ENCODE data around the gene CNTNAP2.

CNTNAP2 gene

GRCh38 chr7:146636033-146636356 lies 519.4 kb downstream of the CNTNAP2 start:
- no peak for DNase-seq

- DNase-seq, result no peak
Measured at GRCh38 chr7:146636581-146636980, 520.0 kb downstream of the CNTNAP2 start.

- no peak for DNase-seq
Measured at GRCh38 chr7:146639291-146639690, 522.7 kb downstream of the CNTNAP2 start.

- no peak for DNase-seq
Measured at GRCh38 chr7:146641491-146641890, 524.9 kb downstream of the CNTNAP2 start.

GRCh38 chr7:146645383-146645976 lies 528.9 kb downstream of the CNTNAP2 start:
- DNase-seq, result no peak

- no peak for DNase-seq
Measured at GRCh38 chr7:146647445-146647844, 530.8 kb downstream of the CNTNAP2 start.

GRCh38 chr7:146652176-146652575 lies 535.6 kb downstream of the CNTNAP2 start:
- no peak for DNase-seq

- no peak for DNase-seq
Measured at GRCh38 chr7:146654048-146654447, 537.4 kb downstream of the CNTNAP2 start.

GRCh38 chr7:146655928-146656797 lies 539.6 kb downstream of the CNTNAP2 start:
- DNase-seq, result no peak

GRCh38 chr7:146656988-146657387 lies 540.4 kb downstream of the CNTNAP2 start:
- no peak for DNase-seq

GRCh38 chr7:146658604-146659003 lies 542.0 kb downstream of the CNTNAP2 start:
- DNase-seq, result no peak

GRCh38 chr7:146659732-146660131 lies 543.1 kb downstream of the CNTNAP2 start:
- no peak for DNase-seq

GRCh38 chr7:146660839-146661238 lies 544.2 kb downstream of the CNTNAP2 start:
- DNase-seq, result no peak

GRCh38 chr7:146661435-146661834 lies 544.8 kb downstream of the CNTNAP2 start:
- DNase-seq, result no peak

- no peak for DNase-seq
Measured at GRCh38 chr7:146661929-146662328, 545.3 kb downstream of the CNTNAP2 start.

- DNase-seq, result no peak
Measured at GRCh38 chr7:146665023-146665422, 548.4 kb downstream of the CNTNAP2 start.

- DNase-seq, result no peak
Measured at GRCh38 chr7:146670532-146670931, 553.9 kb downstream of the CNTNAP2 start.

GRCh38 chr7:146681487-146681886 lies 564.9 kb downstream of the CNTNAP2 start:
- DNase-seq, result no peak

- no peak for DNase-seq
Measured at GRCh38 chr7:146683439-146683838, 566.8 kb downstream of the CNTNAP2 start.

GRCh38 chr7:146690987-146691386 lies 574.4 kb downstream of the CNTNAP2 start:
- no peak for DNase-seq

GRCh38 chr7:146698995-146699610 lies 582.5 kb downstream of the CNTNAP2 start:
- DNase-seq, result no peak

- DNase-seq, result no peak
Measured at GRCh38 chr7:146700015-146700560, 583.5 kb downstream of the CNTNAP2 start.

GRCh38 chr7:146701166-146701565 lies 584.6 kb downstream of the CNTNAP2 start:
- DNase-seq, result no peak

- no peak for DNase-seq
Measured at GRCh38 chr7:146702898-146703297, 586.3 kb downstream of the CNTNAP2 start.
